ENCODE measurements around the gene KCNMA1. TPM values are rescaled to one million over a fixed set of nuclear protein-coding genes. Genes with fewer than 3 reads are reported as not detected.

KCNMA1 gene
- polyA plus RNA-seq, 1 of the 3 experiments (the other 2 are of a cell fraction) = 107 TPM

- TF ChIP-seq NFIC (IDR thresholded peaks at IDR 0.05; ENCODE audit: borderline replicate concordance) (no peak), ZBTB33 (IDR thresholded peaks at IDR 0.05; ENCODE audit: borderline replicate concordance, low read depth) (no peak), CTCF (IDR thresholded peaks at IDR 0.05) (no peak), TEAD4 (IDR thresholded peaks at IDR 0.05; ENCODE audit: borderline replicate concordance, insufficient read depth) (no peak)
Measured at GRCh38 chr10:77547307-77548050, 90.1 kb downstream of the KCNMA1 start (continued).

- Histone ChIP-seq H3K27me3 (ENCODE audit: insufficient read depth) (no peaks in the 10 kb centered on the region), H3K36me3 (replicated peaks in 1 of 2; ENCODE audit: control insufficient read depth in 1 of 2, insufficient read depth in 2 of 2, low read length in 1 of 2) (peaks cover 0 to 6% of the 10 kb centered on the region in 2 experiments), H3K4me2 (no peak overlapping the region), H3K9me2 (no peaks in the 10 kb centered on the region), H3K9me3 (no peaks in the 10 kb centered on the region), H3K4me1 (ENCODE audit: control insufficient read depth in 1 of 2, insufficient read depth in 2 of 2, low read depth in 1 of 2, low read length in 1 of 2) (no peaks in the 10 kb centered on the region; a peak in 1 of 4 replicates), H3K9ac (no peak overlapping the region), H3K79me2 (ENCODE audit: insufficient read depth) (0 out of 2 replicates have a peak, but pooled peaks cover 8% of the 10 kb centered on the region), H3F3A (replicated peaks; ENCODE audit: insufficient read depth) (no peaks in the 10 kb centered on the region), H2AFZ (ENCODE audit: low read depth) (no peak overlapping the region), H4K20me1 (ENCODE audit: insufficient read depth) (no peaks in the 10 kb centered on the region), H3K4me3 (ENCODE audit: low read depth in 2 of 2, low read length in 1 of 2) (no peak overlapping the region), H3K27ac (ENCODE audit: low read depth in 2 of 2, low read length in 1 of 2) (no peak overlapping the region)
- ChIA-PET CTCF (interaction anchor here (1.2 to 1.3 kb wide), 2 partner anchors 12 to 372 kb away, joined by 3 read pairs; no protein-coding TSS in a partner anchor), POLR2A (no interaction called here)
- WGBS (ENCODE audit: low lambda C conversion rate) = 88% methylated on average over 1 of the region's 1 CpG
- no peak for DNase-seq
- no peak for TF ChIP-seq IRF3 (IDR thresholded peaks at IDR 0.05; ENCODE audit: low read depth, low read length)
- no peak for TF ChIP-seq SMC3 (IDR thresholded peaks at IDR 0.05; ENCODE audit: low read depth, low read length)
- no peak for TF ChIP-seq JUND (IDR thresholded peaks at IDR 0.05)
- no peak for TF ChIP-seq CTCF (IDR thresholded peaks at IDR 0.05)
- TF ChIP-seq MEF2A (IDR thresholded peaks at IDR 0.05; ENCODE audit: borderline replicate concordance, low read depth) = no peak
- no peak for TF ChIP-seq GATA2 (CRISPR knock-in tag; IDR thresholded peaks at IDR 0.05)
- TF ChIP-seq MAX (IDR thresholded peaks at IDR 0.05; ENCODE audit: low read depth) = no peak
- no peak for TF ChIP-seq TAF1 (IDR thresholded peaks at IDR 0.05; ENCODE audit: borderline replicate concordance, low read depth, low read length)
- TF ChIP-seq EZH2phosphoT487 (IDR thresholded peaks at IDR 0.05; ENCODE audit: borderline replicate concordance, low read depth) = no peak
- TF ChIP-seq SIN3A (IDR thresholded peaks at IDR 0.05; ENCODE audit: borderline replicate concordance, low read depth, low read length) = no peak
- TF ChIP-seq ZBTB33 (IDR thresholded peaks at IDR 0.05; ENCODE audit: borderline replicate concordance, low read depth) = no peak
- no peak for TF ChIP-seq NRF1 (IDR thresholded peaks at IDR 0.05; ENCODE audit: low read depth, low read length)
- no peak for TF ChIP-seq CHD2 (IDR thresholded peaks at IDR 0.05; ENCODE audit: low read length, partially characterized antibody)
- TF ChIP-seq RFX5 (IDR thresholded peaks at IDR 0.05; ENCODE audit: low read length) = no peak
- TF ChIP-seq EP300 (IDR thresholded peaks at IDR 0.05; ENCODE audit: borderline replicate concordance in 1 of 2, low read depth in 1 of 2, low read length in 1 of 2) = no peak
- no peak for TF ChIP-seq TCF12 (IDR thresholded peaks at IDR 0.05)
- TF ChIP-seq USF2 (IDR thresholded peaks at IDR 0.05; ENCODE audit: borderline replicate concordance, low read depth, low read length) = no peak
Measured at GRCh38 chr10:77546042-77546441, 91.6 kb downstream of the KCNMA1 start.

Measured in SK-N-SH (cell line).